Left ventricle myocardium superior (tissue), 1 donor: ENCODE measurements around the gene SLC12A8. TPM values are rescaled to one million over a fixed set of nuclear protein-coding genes. Genes with fewer than 3 reads are reported as not detected.
A peak's percentile ranks its signal among the peaks of the same experiment; 100 is the strongest.

Experiments
- ATAC-seq: fragments of 200-7000 bp; cut with Tn5 transposase; one replicate; pipeline ENCODE4 v1.9.1; 2020; ENCODE audit warnings: mild to moderate bottlenecking, moderate library complexity
- DNase-seq: peaks from one replicate; pipeline ENCODE4 v3.0.0-alpha.2; 2020
- intact Hi-C: fragments of 100-400 bp; cut with micrococcal nuclease; formaldehyde crosslinking; loops from one replicate; pipeline ENCODE4 v1.11.0; 2022
- total RNA-seq: library from RNA; stranded (reverse); fragmentation: NEBNext Ultra II Directional; extraction: Animal tissue kit (Norgen Biotek cat#: 25700); gene quantifications from one replicate; pipeline ENCODE4 v1.2.1, GENCODE V29; 2021
- donor health status: DM: no; HTN: yes; CAD: no; lungs with severe emphysema.

Gene SLC12A8
- total RNA-seq, 1 donor from 2014 or later = 0.52 TPM

- intact Hi-C loops = loop anchor here (5.0 kb wide), 1 partner anchor 82 kb away; no protein-coding TSS in a partner anchor
- ATAC-seq (no peak), DNase-seq (no peak)
Observed at GRCh38 chr3:125144653-125145314, 67.8 kb downstream of the SLC12A8 start.

DNA sequence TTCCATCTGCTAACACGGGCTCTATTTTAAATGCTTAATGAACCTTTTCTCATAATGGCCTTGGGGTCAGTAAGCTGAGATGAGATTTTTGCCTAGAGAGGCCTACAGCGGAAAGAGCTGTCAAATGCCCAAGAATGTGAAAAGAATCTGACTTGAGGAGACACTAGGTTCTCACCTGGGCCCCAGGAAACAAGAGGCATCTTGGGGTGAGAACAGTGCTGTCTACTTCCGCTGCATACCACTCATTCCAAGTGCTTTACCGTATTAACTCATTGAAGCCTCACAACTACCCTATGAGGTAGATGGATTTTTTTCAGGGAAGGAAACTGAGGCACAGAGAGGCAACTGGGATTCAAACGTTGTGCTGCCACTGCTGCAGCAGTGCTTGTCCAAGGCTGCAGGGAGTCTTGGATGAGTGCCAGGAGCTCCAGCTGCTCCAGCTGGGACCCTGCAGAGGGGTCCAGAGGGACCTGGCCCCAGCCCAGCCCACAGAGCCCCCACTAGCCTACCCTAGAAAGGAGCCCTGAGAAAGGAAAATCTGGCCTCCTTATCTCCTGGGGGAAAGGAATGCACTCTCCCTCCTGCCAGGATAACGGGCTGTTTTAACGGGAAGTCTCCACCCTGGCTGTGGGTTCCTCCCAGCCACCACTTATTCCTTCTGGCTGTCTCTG, 68.4 kb downstream of the SLC12A8 start:
- intact Hi-C loops = loop anchor here (5.0 kb wide), 1 partner anchor 82 kb away; no protein-coding TSS in a partner anchor
- DNase-seq (peak; percentile 58), ATAC-seq (no peak)

DNA sequence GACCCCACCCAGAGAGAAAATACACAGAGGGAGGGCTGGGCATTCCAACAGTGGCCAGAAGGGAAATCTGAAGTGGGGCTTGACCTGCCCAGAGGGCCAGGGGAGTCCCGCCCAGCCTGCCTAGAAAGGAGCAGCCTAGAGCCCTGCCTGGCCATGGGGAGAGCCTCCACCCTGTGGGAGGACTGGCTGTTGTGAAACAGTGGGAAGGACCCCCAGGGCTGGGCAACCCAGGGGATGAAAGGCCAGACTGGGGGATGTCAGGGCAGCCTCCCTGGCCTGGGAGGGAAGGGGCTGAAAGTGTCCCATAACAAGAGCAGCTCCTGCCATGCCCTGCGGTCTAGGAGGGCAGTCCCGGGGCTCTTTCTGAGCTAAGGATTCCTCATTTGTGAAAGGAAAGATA, 69.0 kb downstream of the SLC12A8 start:
- ATAC-seq = no peak
- no peak for DNase-seq
- intact Hi-C loops = loop anchor here (5.0 kb wide), 1 partner anchor 81 kb away; no protein-coding TSS in a partner anchor

GRCh38 chr3:125142940-125143339, 69.6 kb downstream of the SLC12A8 start:
- DNase-seq (no peak), ATAC-seq (no peak)
- intact Hi-C loops = loop anchor here (5.0 kb wide), 1 partner anchor 81 kb away; no protein-coding TSS in a partner anchor

DNA sequence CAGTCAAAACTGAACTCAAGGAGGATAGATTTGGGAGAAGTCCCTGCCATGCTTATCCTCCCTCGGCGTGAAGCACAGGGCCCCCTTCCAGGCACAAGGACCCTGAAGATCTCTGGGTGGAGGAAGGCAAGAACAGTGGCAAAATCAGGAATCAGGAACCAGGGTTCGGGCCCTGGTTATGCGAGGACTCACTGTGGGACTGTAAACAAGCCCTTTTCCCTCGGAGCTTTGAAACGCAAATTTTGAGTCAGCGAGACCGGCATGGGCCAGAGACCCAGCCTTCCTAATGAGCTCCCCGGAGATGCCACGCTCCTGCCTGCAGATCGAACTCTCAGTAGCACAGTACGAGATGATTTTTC, 70.1 kb downstream of the SLC12A8 start:
- ATAC-seq (no peak), DNase-seq (no peak)
- intact Hi-C loops = loop anchor here (5.0 kb wide), 1 partner anchor 80 kb away; no protein-coding TSS in a partner anchor

DNA sequence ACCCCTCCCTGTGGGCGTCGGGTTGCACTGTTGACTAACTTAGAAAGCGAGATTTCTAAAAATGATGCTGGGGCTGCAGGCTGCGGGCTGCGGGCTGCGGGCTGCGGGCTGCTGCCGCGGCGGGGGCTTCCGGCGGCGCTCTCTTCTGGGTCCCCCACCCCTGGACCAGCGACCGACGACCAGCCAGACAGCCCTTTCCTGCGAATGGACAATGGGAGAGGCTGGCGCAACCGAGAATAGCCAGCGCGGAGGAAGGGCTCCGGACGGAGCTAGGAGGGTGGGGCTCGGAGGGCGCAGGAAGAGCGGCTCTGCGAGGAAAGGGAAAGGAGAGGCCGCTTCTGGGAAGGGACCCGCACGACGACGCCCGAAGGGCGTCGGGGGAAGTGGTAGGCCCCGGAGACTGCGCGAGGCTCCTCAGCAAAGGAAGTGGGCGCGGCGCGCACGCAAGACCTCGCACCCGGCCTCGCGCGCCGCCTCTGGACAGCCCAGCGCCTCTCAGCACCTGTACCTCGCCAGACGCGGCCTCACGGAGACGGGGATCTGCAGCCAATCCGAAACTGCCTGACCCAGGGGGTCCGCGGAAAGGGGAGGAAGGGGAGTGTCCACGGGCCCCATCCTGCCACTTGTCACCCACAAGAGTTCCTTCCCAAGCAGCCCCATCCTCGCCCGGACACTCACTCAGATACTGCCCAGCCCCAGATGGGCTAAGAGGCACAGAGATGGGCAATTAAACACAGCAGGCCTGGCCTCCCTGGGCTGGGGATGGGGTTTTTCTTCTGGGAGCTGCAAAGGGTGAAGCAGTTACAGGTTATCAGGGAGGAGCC, 70.7 kb downstream of the SLC12A8 start:
- peak; percentile 79 for ATAC-seq
- DNase-seq = peak; percentile 88
- intact Hi-C loops = loop anchor here (5.0 kb wide), 1 partner anchor 80 kb away; no protein-coding TSS in a partner anchor

- ATAC-seq (peak; percentile 5), DNase-seq (peak; percentile 38)
- intact Hi-C loops = loop anchor here (5.0 kb wide), 1 partner anchor 79 kb away; no protein-coding TSS in a partner anchor
Observed at GRCh38 chr3:125140818-125141595, 71.5 kb downstream of the SLC12A8 start.

DNA sequence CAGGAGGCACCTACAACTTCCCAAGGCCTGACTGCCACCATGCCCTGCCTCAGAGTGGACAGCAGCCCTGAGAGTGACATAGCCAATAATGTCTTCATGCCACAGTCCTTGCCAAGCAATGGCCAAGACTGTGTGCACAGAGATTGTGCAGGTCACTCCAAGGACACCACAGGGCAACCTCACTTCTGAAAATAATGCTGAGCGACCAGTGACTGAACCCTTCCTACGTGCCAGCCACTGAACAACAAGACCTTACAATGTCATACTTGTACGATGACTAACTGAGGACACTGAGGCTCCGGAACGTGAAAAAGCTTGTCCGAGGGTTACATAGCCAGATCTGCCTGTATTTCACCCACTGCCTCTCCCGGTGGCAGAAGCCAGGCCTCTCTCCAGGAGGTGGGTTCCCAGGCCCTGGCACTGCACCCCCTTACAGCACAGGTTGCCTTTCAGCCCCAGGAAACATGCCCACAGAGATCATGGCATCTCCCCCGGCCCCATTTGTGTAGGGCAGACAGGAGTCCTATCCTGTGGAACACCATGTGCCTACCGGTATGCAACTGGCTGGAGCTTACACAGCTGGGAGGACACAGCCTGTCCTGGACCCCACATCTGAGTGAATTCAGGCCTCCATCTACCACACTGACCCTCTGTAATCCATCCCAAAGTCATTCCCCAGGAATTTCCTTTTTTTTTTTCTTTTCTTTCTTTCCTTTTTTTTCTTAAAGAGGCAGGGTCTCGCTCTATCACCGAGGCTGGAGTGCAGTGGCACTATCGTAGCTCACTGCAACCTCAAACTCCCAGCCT, 72.3 kb downstream of the SLC12A8 start:
- DNase-seq (no peak), ATAC-seq (peak; percentile 36)
- intact Hi-C loops = loop anchor here (5.0 kb wide), 1 partner anchor 78 kb away; no protein-coding TSS in a partner anchor

DNA sequence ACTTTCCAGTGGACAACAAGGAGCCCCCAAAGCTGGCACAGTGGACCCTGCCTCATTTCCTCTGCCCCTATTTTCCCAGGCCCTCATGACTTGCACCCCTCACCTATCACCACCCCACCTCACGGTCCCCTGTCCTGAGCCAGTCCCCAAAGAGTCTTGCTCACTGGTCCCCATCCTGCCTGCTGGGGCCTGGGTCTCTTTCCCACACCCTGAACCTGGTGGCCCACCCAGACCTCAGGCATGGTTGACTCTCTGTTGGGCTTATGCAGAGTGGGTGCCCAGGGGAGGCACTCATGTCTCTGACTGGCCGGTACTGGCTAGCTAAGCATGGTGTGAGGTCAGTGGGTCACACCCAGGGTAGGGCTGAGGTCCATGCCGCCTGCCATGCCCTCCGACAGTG, 73.2 kb downstream of the SLC12A8 start:
- DNase-seq (no peak), ATAC-seq (no peak)
- intact Hi-C loops = no loop called here

DNA sequence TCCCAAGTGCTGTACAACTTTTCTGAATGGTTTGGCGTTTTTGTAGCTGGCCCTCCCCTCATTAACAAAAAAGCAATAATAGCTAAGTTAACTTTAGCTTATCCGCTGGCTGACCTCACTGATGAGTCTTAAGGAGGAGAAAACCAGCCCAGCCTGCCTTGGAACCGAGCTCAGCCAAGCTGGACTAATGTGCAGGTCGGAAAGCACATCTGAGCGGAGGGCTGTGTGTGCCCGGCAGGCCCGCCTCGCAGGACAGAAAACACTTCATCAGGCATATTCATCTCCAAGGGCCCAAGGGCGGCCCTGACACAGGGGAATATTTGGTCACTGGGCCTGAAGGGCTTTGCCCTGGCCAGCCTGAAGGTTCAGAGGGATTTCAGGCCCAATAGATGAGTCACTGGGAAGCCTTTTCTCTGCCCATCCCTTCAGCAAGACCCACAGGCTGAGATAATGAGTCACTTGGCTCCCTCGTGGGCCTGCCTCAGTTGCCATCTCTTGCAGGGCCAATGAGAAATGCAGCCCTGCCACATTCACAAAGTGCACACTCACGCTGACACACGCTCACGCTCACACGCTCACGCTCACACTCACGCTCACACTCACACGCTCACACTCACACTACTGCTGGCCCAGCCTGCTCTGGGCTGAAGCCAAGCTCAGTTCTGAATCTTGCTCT, 75.1 kb downstream of the SLC12A8 start:
- no peak for DNase-seq

DNA sequence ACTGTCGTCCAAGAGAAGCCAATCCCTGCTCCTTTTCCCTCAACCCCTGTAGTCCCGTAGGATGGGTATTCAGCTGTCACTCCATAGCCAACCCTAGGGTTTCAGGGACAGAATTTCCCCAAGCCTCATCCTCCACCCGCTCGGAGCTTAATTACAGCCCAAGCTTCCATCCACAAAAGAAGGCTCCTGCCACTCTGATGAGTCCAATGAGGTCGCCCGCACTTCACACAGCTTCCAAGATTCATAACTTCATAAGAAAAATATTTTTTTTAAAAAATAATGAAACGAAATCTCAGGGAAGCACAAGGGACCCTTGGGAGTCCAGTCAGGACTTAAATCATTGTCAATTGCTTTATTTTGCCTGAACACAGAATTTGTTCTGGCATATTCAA, 75.6 kb downstream of the SLC12A8 start:
- no peak for ATAC-seq
- DNase-seq = no peak
- intact Hi-C loops = no loop called here

More for the DNA sequence above, 75.1 kb downstream of the SLC12A8 start:
- ATAC-seq = no peak
- intact Hi-C loops = no loop called here

GRCh38 chr3:125136515-125136914, 76.0 kb downstream of the SLC12A8 start:
- intact Hi-C loops = no loop called here
- ATAC-seq (no peak), DNase-seq (no peak)

DNA sequence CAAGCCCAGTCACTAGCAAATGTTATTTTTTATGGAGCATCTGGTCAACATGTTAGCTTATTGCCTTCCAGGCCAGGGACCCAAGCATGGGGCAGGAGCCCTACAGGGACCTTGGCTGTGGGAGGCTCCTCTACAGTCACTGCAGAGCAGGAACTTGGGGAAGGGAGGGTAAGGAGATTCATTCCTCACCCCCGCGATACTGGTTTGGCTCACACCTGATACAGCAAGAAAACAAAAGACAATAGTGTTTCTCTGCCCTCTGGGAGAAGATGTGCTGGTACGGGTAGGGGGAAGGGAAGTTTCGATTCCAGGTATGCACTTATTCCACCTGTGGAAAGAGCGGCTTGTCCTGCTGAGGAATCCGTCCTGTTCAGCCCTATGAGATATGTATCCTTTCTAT, 77.6 kb downstream of the SLC12A8 start:
- DNase-seq (no peak), ATAC-seq (no peak)
- intact Hi-C loops = no loop called here

DNA sequence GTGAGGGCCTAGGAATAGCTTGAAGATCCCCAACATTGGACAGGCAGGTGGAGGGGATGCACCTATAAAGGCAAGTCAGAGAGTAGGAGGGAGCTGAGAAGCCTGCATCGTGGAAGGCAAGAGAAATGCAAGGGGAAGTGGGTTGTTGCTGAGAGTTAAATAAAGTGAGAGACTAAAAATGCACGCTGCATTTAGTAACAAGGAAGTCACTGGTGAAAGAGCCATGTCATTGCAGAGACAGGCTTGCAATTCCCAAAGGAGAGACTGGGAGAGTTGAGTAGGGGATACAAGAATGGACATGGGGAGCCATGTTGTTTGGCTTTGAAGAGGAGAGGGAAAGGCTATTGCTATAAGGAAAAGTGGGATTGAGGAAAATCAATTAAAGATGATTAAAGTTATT, 79.7 kb downstream of the SLC12A8 start:
- no peak for DNase-seq
- intact Hi-C loops = no loop called here

DNA sequence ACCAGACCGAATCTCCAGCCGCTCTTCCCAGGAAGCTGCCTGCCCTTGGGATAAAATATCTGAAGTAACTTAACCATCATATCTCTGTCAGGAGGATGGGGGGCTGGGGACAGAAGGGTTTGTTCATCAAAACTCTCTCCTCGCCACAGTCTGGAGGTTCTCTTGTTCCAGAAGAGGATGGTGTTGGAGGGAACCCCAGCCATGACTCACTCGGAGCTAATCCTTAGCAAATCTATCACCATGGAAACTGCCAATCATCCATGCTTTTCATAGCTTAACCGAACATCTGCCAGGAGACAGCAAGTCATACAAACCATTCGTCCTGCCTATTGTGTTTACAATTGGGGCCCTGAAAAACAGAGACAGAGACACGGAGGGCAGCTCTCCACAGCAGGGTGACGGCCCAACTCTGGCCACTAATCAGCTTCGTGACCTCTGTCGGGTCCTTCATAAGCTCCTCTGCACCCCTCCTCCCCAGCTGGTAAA, 83.0 kb downstream of the SLC12A8 start:
- DNase-seq (peak; percentile 57), ATAC-seq (peak; percentile 73)
- intact Hi-C loops = no loop called here

More for the DNA sequence above, 79.7 kb downstream of the SLC12A8 start:
- no peak for ATAC-seq

GRCh38 chr3:125128861-125129501, 83.6 kb downstream of the SLC12A8 start:
- intact Hi-C loops = no loop called here
- DNase-seq = no peak
- ATAC-seq = peak; percentile 44

GRCh38 chr3:125126323-125126722, 86.2 kb downstream of the SLC12A8 start:
- DNase-seq (no peak), ATAC-seq (no peak)
- intact Hi-C loops = no loop called here
